H1 (cell line): ENCODE results near the gene RAP1GDS1. TPM values are rescaled to one million over a fixed set of nuclear protein-coding genes. Genes with fewer than 3 reads are reported as not detected.

ENCODE experiments used
- CTCF ChIA-PET: fragments of 300-600 bp; sonication (Branson Sonifier 250); formaldehyde crosslinking; loops from one replicate; lab custom pipeline; 2021; ENCODE audit not compliant: partially characterized antibody; lab: Charles Lee
- POLR2A ChIA-PET: fragments of 300-600 bp; sonication (Branson Sonifier 250); formaldehyde crosslinking; loops from one replicate; lab custom pipeline; 2021; ENCODE audit warnings: inconsistent platforms; ENCODE audit not compliant: partially characterized antibody; lab: Charles Lee
- DNase-seq, 2 experiments: peaks; one replicate each; pipeline versions ENCODE4 v3.0.0 to v3.0.0-alpha.2; 2010 to 2022; ENCODE audit warnings: low spot score in 2 of 2, low read depth in 1 of 2, mixed read lengths in 1 of 2
- FAIRE-seq: peaks from 2 replicates; lab custom pipeline; 2011; peaks lifted over from hg19 to GRCh38; lab: Jason Lieb, UNC
- H2AFZ ChIP-seq: 2 replicates; pipeline ENCODE4 v1.8.1; 2012; ENCODE audit warnings: low read length, inconsistent platforms
- H2AK5ac ChIP-seq: 2 replicates; pipeline ENCODE4 v1.6.1; 2013; ENCODE audit warnings: low read depth, low read length
- H2BK120ac ChIP-seq: replicated peaks from 2 replicates; pipeline ENCODE3; 2013; ENCODE audit warnings: low read depth, low read length, inconsistent platforms
- H2BK12ac ChIP-seq: 2 replicates; pipeline ENCODE4 v1.6.1; 2013; ENCODE audit warnings: low read depth, low read length
- H2BK15ac ChIP-seq: 2 replicates; pipeline ENCODE4 v1.6.1; 2013; ENCODE audit warnings: low read length
- H2BK20ac ChIP-seq: 2 replicates; pipeline ENCODE4 v1.6.1; 2013; ENCODE audit warnings: low read length
- H2BK5ac ChIP-seq: 2 replicates; pipeline ENCODE4 v1.6.1; 2013; ENCODE audit warnings: low read depth, low read length
- H3K14ac ChIP-seq: 2 replicates; pipeline ENCODE4 v1.6.1; 2013; ENCODE audit warnings: inconsistent platforms; ENCODE audit not compliant: insufficient read length
- H3K18ac ChIP-seq: 2 replicates; pipeline ENCODE4 v1.6.1; 2013; ENCODE audit warnings: low read length; ENCODE audit errors: extremely low read depth
- H3K23ac ChIP-seq: 2 replicates; pipeline ENCODE4 v1.6.1; 2013; ENCODE audit warnings: inconsistent platforms; ENCODE audit not compliant: insufficient read length
- H3K23me2 ChIP-seq: 2 replicates; pipeline ENCODE4 v1.6.1; 2013; ENCODE audit warnings: low read depth, low read length
- H3K27ac ChIP-seq: 2 replicates; pipeline ENCODE4 v1.6.1; 2011; ENCODE audit warnings: low read depth, low read length, inconsistent platforms
- H3K27me3 ChIP-seq, 4 experiments: replicated peaks in 1 of 4; 1 replicate in 1 of 4; 2 replicates in 3 of 4; pipeline versions ENCODE4 v1.6.1 to v1.8.1; 2011 to 2013; ENCODE audit warnings: low read length in 3 of 4, mild to moderate bottlenecking in 3 of 4, inconsistent platforms in 2 of 4, mixed read lengths in 2 of 4, moderate library complexity in 1 of 4; ENCODE audit not compliant: control insufficient read depth in 3 of 4, insufficient read depth in 3 of 4; ENCODE audit errors: extremely low read depth in 1 of 4
- H3K36me3 ChIP-seq, 4 experiments: 2 replicates each; pipeline versions ENCODE4 v1.6.1 to v1.8.1; 2011 to 2013; ENCODE audit warnings: mild to moderate bottlenecking in 4 of 4, low read length in 3 of 4, moderate library complexity in 2 of 4, control low read depth in 1 of 4, inconsistent platforms in 1 of 4; ENCODE audit not compliant: insufficient read depth in 4 of 4, control insufficient read depth in 2 of 4
- H3K4ac ChIP-seq: replicated peaks from 2 replicates; pipeline ENCODE3; 2013; ENCODE audit warnings: low read length, low read depth, mixed read lengths, inconsistent platforms; ENCODE audit not compliant: insufficient read length
- H3K4me1 ChIP-seq, 4 experiments: replicated peaks in 1 of 4; 1 replicate in 1 of 4; 2 replicates in 3 of 4; pipeline versions ENCODE4 v1.6.1 to v1.8.1; 2011 to 2013; ENCODE audit warnings: low read length in 3 of 4, inconsistent platforms in 2 of 4, mixed read lengths in 1 of 4; ENCODE audit not compliant: insufficient read depth in 4 of 4, control insufficient read depth in 3 of 4
- H3K4me2 ChIP-seq, 2 experiments: 2 replicates each; pipeline versions ENCODE4 v1.6.1 to v1.8.1; 2011 to 2013; ENCODE audit warnings: low read depth in 2 of 2, low read length in 2 of 2, control low read depth in 1 of 2, inconsistent platforms in 1 of 2, mild to moderate bottlenecking in 1 of 2; ENCODE audit not compliant: insufficient read depth in 1 of 2
- H3K4me3 ChIP-seq, 4 experiments: fragments of 200-600, 300-600 bp in 1 of 4; sonication (generic), shearing (Covaris generic), sonication (Bioruptor Twin) in 1 of 4; 2 replicates each; pipeline versions ENCODE4 v1.5.1 to v1.8.1; 2011 to 2016; ENCODE audit warnings: low read length in 4 of 4, low read depth in 3 of 4, control low read depth in 2 of 4, inconsistent platforms in 2 of 4, mild to moderate bottlenecking in 2 of 4, mixed read lengths in 1 of 4, moderate library complexity in 1 of 4; ENCODE audit not compliant: insufficient read depth in 2 of 4; ENCODE audit errors: extremely low read depth in 1 of 4
- H3K56ac ChIP-seq: replicated peaks from 2 replicates; pipeline ENCODE3; 2013; ENCODE audit warnings: low read depth, mild to moderate bottlenecking, mixed read lengths, low read length, inconsistent platforms; ENCODE audit not compliant: insufficient read length
- H3K79me1 ChIP-seq: 2 replicates; pipeline ENCODE4 v1.6.1; 2013; ENCODE audit warnings: low read depth, low read length, control low read depth
- H3K79me2 ChIP-seq, 2 experiments: 2 replicates each; pipeline versions ENCODE4 v1.6.1 to v1.8.1; 2012 to 2013; ENCODE audit warnings: low read length in 2 of 2, mild to moderate bottlenecking in 2 of 2, inconsistent platforms in 1 of 2; ENCODE audit not compliant: insufficient read depth in 2 of 2, control insufficient read depth in 1 of 2
- H3K9ac ChIP-seq, 4 experiments: replicated peaks in 1 of 4; 1 replicate in 1 of 4; 2 replicates in 3 of 4; pipeline versions ENCODE4 v1.6.1 to v1.8.1; 2011 to 2013; ENCODE audit warnings: low read depth in 3 of 4, low read length in 3 of 4, control low read depth in 2 of 4, mild to moderate bottlenecking in 2 of 4, moderate library complexity in 2 of 4, inconsistent platforms in 1 of 4; ENCODE audit errors: extremely low read depth in 1 of 4
- H3K9me3 ChIP-seq, 2 experiments: 2 replicates each; pipeline versions ENCODE4 v1.6.1 to v1.8.1; 2012 to 2013; ENCODE audit warnings: mild to moderate bottlenecking in 2 of 2, moderate library complexity in 2 of 2, control low read depth in 1 of 2, inconsistent platforms in 1 of 2, low read depth in 1 of 2, low read length in 1 of 2, mixed read lengths in 1 of 2; ENCODE audit not compliant: insufficient read depth in 2 of 2
- H4K20me1 ChIP-seq, 2 experiments: replicated peaks in 1 of 2; 2 replicates each; pipeline versions ENCODE3 to v1.8.1; 2011 to 2013; ENCODE audit warnings: inconsistent platforms in 2 of 2, low read length in 2 of 2, mild to moderate bottlenecking in 1 of 2; ENCODE audit not compliant: insufficient read depth in 2 of 2, control insufficient read depth in 1 of 2
- H4K5ac ChIP-seq: 2 replicates; pipeline ENCODE4 v1.6.1; 2013; ENCODE audit warnings: low read length, low read depth, mixed read lengths, inconsistent platforms; ENCODE audit not compliant: insufficient read length
- H4K8ac ChIP-seq: 2 replicates; pipeline ENCODE4 v1.8.0; 2013; ENCODE audit warnings: mild to moderate bottlenecking, moderate library complexity, low read length, inconsistent platforms; ENCODE audit not compliant: insufficient read depth; ENCODE audit errors: extremely low read depth
- H4K91ac ChIP-seq: replicated peaks from 2 replicates; pipeline ENCODE3; 2013; ENCODE audit warnings: low read length, mixed read lengths, inconsistent platforms; ENCODE audit not compliant: insufficient read length
- WGBS, 2 experiments: shearing (Covaris generic) in 1 of 2; methylation state at CpG; one replicate each; pipeline versions ENCODE4 v1.1.6 to v1.1.7; 2013 to 2015; ENCODE audit warnings: low lambda C conversion rate in 2 of 2, mixed read lengths in 2 of 2, inconsistent platforms in 1 of 2, low coverage in 1 of 2, missing lambda C conversion rate in 1 of 2; ENCODE audit not compliant: insufficient replicate concordance in 2 of 2, insufficient coverage in 1 of 2, insufficient read length in 1 of 2; ENCODE audit errors: extremely low coverage in 1 of 2, missing lambda C conversion rate in 1 of 2; 5-methylcytosine and 5-hydroxymethylcytosine counted together
- polyA plus RNA-seq, 7 experiments: library from polyadenylated mRNA; depleted of rRNA in 3 of 7; stranded (reverse) in 5 of 7; unstranded in 2 of 7; fragments of >200 nt in 5 of 7; fragments of 200-250 nt in 2 of 7; gene quantifications; 1 replicate in 5 of 7; 2 replicates in 1 of 7; 4 replicates in 1 of 7; pipeline versions ENCODE4 v1.2.1 to v1.2.3, GENCODE V29; 2011 to 2013; ENCODE audit warnings: missing spikeins in 2 of 7, mixed read lengths in 2 of 7
- total RNA-seq: library from RNA; stranded (reverse); fragmentation: NEBNext Ultra II Directional; extraction: Animal tissue kit (Norgen Biotek cat#: 25700); gene quantifications from 2 replicates; pipeline ENCODE4 v1.2.1, GENCODE V29; 2021

The RAP1GDS1 gene
- total and polyA plus RNA-seq, 2 of the 8 experiments (the other 6 are each of a cell fraction or from before 2014, with no cell fraction given) = 12.8 to 31.9 TPM

DNA sequence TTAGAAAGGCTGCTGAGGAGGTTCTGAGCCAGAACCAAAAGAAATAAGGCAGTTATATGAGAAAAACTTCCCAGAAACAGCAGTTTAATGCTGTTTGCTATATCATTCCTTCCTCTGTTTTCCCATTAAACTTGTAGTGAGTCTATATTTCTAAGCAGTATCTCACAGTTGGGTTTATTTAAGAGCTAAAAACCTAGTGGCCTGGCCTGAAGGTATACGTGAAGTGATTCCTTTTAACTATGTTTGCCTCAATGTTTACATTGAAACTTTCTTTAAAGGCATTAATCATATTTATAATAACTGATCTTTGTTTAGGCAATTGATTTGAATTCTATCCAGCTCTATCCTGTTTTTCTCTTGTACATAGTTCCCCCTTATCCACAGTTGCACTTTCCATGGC, 19.1 kb upstream of the RAP1GDS1 start:
- no peak for FAIRE-seq

More for the DNA sequence above, 19.1 kb upstream of the RAP1GDS1 start:
- H3K9me3 ChIP-seq = no peaks in the 10 kb centered on the region
- no peak overlapping the region for H2BK120ac ChIP-seq
- no peak overlapping the region for H2BK12ac ChIP-seq
- H3K18ac ChIP-seq = no peak overlapping the region
- H3K23me2 ChIP-seq = no peaks in the 10 kb centered on the region
- H3K9ac ChIP-seq = no peak overlapping the region
- no peaks in the 10 kb centered on the region for H3K79me2 ChIP-seq
- H3K27ac ChIP-seq = no peak overlapping the region
- no peak overlapping the region for H3K56ac ChIP-seq
- no peak overlapping the region for H2AFZ ChIP-seq
- POLR2A ChIA-PET = no interaction called here
- H3K4me1 ChIP-seq = peaks cover 0 to 5% (median 0%) of the 10 kb centered on the region in 4 experiments; a peak in 1 of 7 replicates
- no peak overlapping the region for H4K8ac ChIP-seq
- no peak for DNase-seq
- 96% methylated on average over 1 of the region's 1 CpG; no CpG with 5 or more reads in 1 of the 2 experiments for WGBS, 2 experiments
- no peak overlapping the region for H3K4me2 ChIP-seq
- no peak overlapping the region for H3K4ac ChIP-seq
- H3K23ac ChIP-seq = no peak overlapping the region
- no peaks in the 10 kb centered on the region for H4K20me1 ChIP-seq
- no peaks in the 10 kb centered on the region for H3K27me3 ChIP-seq
- no peak overlapping the region for H3K14ac ChIP-seq
- H2BK20ac ChIP-seq = no peak overlapping the region
- H3K4me3 ChIP-seq = no peak overlapping the region
- CTCF ChIA-PET = no interaction called here
- no peak overlapping the region for H4K91ac ChIP-seq
- H2AK5ac ChIP-seq = no peak overlapping the region
- no peaks in the 10 kb centered on the region for H3K36me3 ChIP-seq
- H3K79me1 ChIP-seq = no peaks in the 10 kb centered on the region
- no peak overlapping the region for H2BK15ac ChIP-seq
- H4K5ac ChIP-seq = no peak overlapping the region
- H2BK5ac ChIP-seq = no peak overlapping the region
